GM12878 (cell line): ENCODE measurements around the gene DVL2. TPM values are rescaled to one million over a fixed set of nuclear protein-coding genes. Genes with fewer than 3 reads are reported as not detected.

Source experiments
- ASH2L ChIP-seq: fragments of 300-600, 200-600 bp; sonication (generic); IDR thresholded peaks from 2 replicates; pipeline ENCODE4 v1.6.1; 2017; ENCODE audit warnings: low read depth, mild to moderate bottlenecking, borderline replicate concordance
- CREB1 ChIP-seq: IDR thresholded peaks from 2 replicates; pipeline ENCODE4 v1.6.1; 2012; ENCODE audit warnings: low read depth, mild to moderate bottlenecking, inconsistent platforms
- CREM ChIP-seq: IDR thresholded peaks from 2 replicates; pipeline ENCODE4 v1.6.1; 2014; ENCODE audit warnings: antibody characterized with exemption, low read depth
- DPF2 ChIP-seq: fragments of 450-650 bp; IDR thresholded peaks from 2 replicates; pipeline ENCODE4 v1.6.1; 2017; ENCODE audit warnings: mild to moderate bottlenecking
- ETV6 ChIP-seq, 2 experiments: fragments of 450-650 bp in 1 of 2; IDR thresholded peaks in 1 of 2; conservative IDR thresholded peaks in 1 of 2; 2 replicates each; pipeline ENCODE4 v1.6.1; 2014; ENCODE audit warnings: antibody characterized with exemption in 1 of 2, borderline replicate concordance in 1 of 2, low read depth in 1 of 2, mild to moderate bottlenecking in 1 of 2, moderate library complexity in 1 of 2
- GABPA ChIP-seq: IDR thresholded peaks from 2 replicates; pipeline ENCODE4 v1.6.1; 2014; ENCODE audit warnings: antibody characterized with exemption, low read depth, mild to moderate bottlenecking, inconsistent platforms
- IRF4 ChIP-seq: IDR thresholded peaks from 2 replicates; pipeline ENCODE4 v1.6.1; 2011; ENCODE audit warnings: low read depth, low read length
- MEF2B ChIP-seq: fragments of 450-650 bp; IDR thresholded peaks from 2 replicates; pipeline ENCODE4 v1.6.1; 2018; ENCODE audit warnings: mild to moderate bottlenecking, moderate library complexity; ENCODE audit not compliant: partially characterized antibody, poor library complexity, severe bottlenecking
- MTA2 ChIP-seq: fragments of 450-650 bp; IDR thresholded peaks from 2 replicates; pipeline ENCODE4 v1.6.1; 2016; ENCODE audit warnings: low read depth, mild to moderate bottlenecking, moderate library complexity
- MYC ChIP-seq: IDR thresholded peaks from 2 replicates; pipeline ENCODE4 v1.6.1; 2011; ENCODE audit warnings: mild to moderate bottlenecking, low read length, moderate library complexity, inconsistent platforms; ENCODE audit not compliant: insufficient read depth, insufficient replicate concordance, insufficient read length, severe bottlenecking
- NFIC ChIP-seq: IDR thresholded peaks from 2 replicates; pipeline ENCODE4 v1.6.1; 2012; ENCODE audit warnings: low read depth, mild to moderate bottlenecking, inconsistent platforms, low read length, moderate library complexity
- PAX5 ChIP-seq: IDR thresholded peaks from 2 replicates; pipeline ENCODE4 v1.6.1; 2011; ENCODE audit warnings: low read depth, low read length, borderline replicate concordance
- PML ChIP-seq: IDR thresholded peaks from 2 replicates; pipeline ENCODE4 v1.6.1; 2012; ENCODE audit warnings: low read length, inconsistent platforms
- RUNX3 ChIP-seq: IDR thresholded peaks from 2 replicates; pipeline ENCODE4 v1.6.1; 2012; ENCODE audit warnings: low read length, inconsistent platforms
- SMC3 ChIP-seq: IDR thresholded peaks from 2 replicates; pipeline ENCODE4 v1.6.1; 2011; ENCODE audit warnings: low read length, improper control_type of control experiment, borderline replicate concordance
- SUZ12 ChIP-seq: fragments of 200-600 bp; sonication (generic); IDR thresholded peaks from one replicate; pipeline ENCODE4 v1.6.1; 2018; ENCODE audit warnings: antibody characterized with exemption, mild to moderate bottlenecking; ENCODE audit not compliant: unreplicated experiment
- TCF12 ChIP-seq: IDR thresholded peaks from 2 replicates; pipeline ENCODE4 v1.6.1; 2011; ENCODE audit warnings: low read depth, mild to moderate bottlenecking, low read length
- YBX1 ChIP-seq: fragments of 450-650 bp; IDR thresholded peaks from 2 replicates; pipeline ENCODE4 v1.6.1; 2016; ENCODE audit warnings: antibody characterized with exemption
- YY1 ChIP-seq: IDR thresholded peaks from 2 replicates; pipeline ENCODE4 v1.6.1; 2011; ENCODE audit warnings: low read depth, mild to moderate bottlenecking, low read length
- ZBED1 ChIP-seq: IDR thresholded peaks from 2 replicates; pipeline ENCODE4 v1.6.1; 2016; ENCODE audit warnings: borderline replicate concordance
- ZNF274 ChIP-seq: IDR thresholded peaks from one replicate; pipeline ENCODE4 v1.8.0; 2011; ENCODE audit not compliant: insufficient read length, insufficient read depth
- ZSCAN29 ChIP-seq: fragments of 450-650 bp; IDR thresholded peaks from 2 replicates; pipeline ENCODE4 v1.6.1; 2017; ENCODE audit warnings: mild to moderate bottlenecking, moderate library complexity
- polyA plus RNA-seq, 11 experiments: library from polyadenylated mRNA; depleted of rRNA in 4 of 11; unstranded in 6 of 11; stranded (reverse) in 5 of 11; fragments of >200 nt; fragmentation: Nextera tagmentation in 4 of 11; fragmentation: Illumina TruSeq in 1 of 11; extraction: Ambion mirVana in 4 of 11; extraction: Trizol in 1 of 11; gene quantifications; 1 replicate in 1 of 11; 2 replicates in 10 of 11; pipeline versions ENCODE4 v1.2.1 to v1.2.3, GENCODE V29; 2011 to 2016; ENCODE audit warnings: inconsistent platforms in 2 of 11, missing spikeins in 2 of 11, low read depth in 1 of 11
- total RNA-seq, 4 experiments: library from RNA; depleted of rRNA in 3 of 4; stranded (reverse); fragments of >200 nt in 3 of 4; fragmentation: Illumina TruSeq in 1 of 4; extraction: Trizol in 1 of 4; gene quantifications; 2 replicates each; pipeline versions ENCODE4 v1.2.1 to v1.2.3, GENCODE V29; 2013 to 2021
- TF ChIP-seq, protein P1 (sequence below): fragments of 450-650 bp; IDR thresholded peaks from 2 replicates; pipeline ENCODE4 v1.6.1; 2016; ENCODE audit warnings: mild to moderate bottlenecking, moderate library complexity, borderline replicate concordance
- TF ChIP-seq, protein P2 (sequence below): fragments of 450-650 bp; IDR thresholded peaks from 2 replicates; pipeline ENCODE4 v1.6.1; 2016; ENCODE audit warnings: mild to moderate bottlenecking
- TF ChIP-seq, protein P3 (sequence below): IDR thresholded peaks from 2 replicates; pipeline ENCODE4 v1.6.1; 2011; ENCODE audit warnings: borderline replicate concordance, low read depth, mild to moderate bottlenecking, moderate library complexity, mixed read lengths, low read length; ENCODE audit not compliant: insufficient read depth; ENCODE audit errors: extremely low read length

Gene DVL2
- total and polyA plus RNA-seq, 10 of the 15 experiments (the other 5 are each of a cell fraction or from before 2014, with no cell fraction given), result 0.97 to 44.8 (median 23.2) TPM

DNA sequence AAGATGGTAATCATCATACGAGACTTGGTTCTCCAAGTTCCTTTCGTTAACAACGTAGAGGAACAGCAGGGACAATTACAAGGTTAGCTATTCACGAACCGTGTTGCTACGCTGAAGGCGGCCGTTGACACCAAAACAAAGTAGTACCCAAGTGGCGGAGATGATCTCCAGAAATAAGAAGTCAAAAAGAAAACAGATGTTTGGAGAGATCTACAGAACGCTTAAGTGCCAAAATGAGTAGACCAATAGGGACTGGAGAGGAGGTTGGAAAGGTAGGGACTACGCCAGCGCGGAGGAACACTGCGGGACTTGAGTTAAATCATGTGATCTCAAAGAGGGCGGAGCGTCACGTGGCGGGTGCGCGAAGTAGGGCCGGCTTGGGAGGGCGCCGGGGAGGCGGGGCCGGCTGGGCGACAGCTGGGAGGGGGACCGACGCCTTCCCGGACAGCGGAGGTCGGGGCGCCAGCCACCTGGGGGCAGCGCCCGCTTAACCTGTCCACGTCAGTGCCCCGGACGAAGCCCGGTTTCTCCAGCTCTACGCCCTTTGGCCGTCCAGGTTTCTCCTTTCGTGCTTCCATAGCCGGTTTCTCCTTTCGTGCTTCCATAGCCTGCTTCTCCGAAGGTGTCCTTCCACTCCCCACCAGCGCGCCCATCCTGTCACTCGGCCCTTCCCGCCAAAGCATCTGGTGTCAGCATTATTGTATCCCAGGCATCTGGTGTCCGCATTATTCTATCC, 8.6 kb upstream of the DVL2 start (continued):
- TF ChIP-seq MTA2 (peak; percentile 56; the same call in 1 of the 2 replicates), NFIC (peak; percentile 80; the same call in 1 of the 2 replicates), SMC3 (no peak), MEF2B (peak; percentile 64), GABPA (peak; percentile 32; the same call in 1 of the 2 replicates), RUNX3 (peak; percentile 90), IRF4 (peak; percentile 61; the same call in 1 of the 2 replicates), ZBED1 (peak; percentile 73; the same call in 1 of the 2 replicates), ZSCAN29 (no peak), TCF12 (peak; percentile 57; the same call in 1 of the 2 replicates), ASH2L (peak; percentile 85; the same call in 1 of the 2 replicates), ZNF274 (no peak), YBX1 (no peak), PML (peak; percentile 93), DPF2 (peak; percentile 55; the same call in 1 of the 2 replicates), CREB1 (peak; percentile 86), YY1 (peak; percentile 89), ETV6 (conservative IDR thresholded peaks at IDR 0.05 in 1 of 2, IDR thresholded peaks at IDR 0.05 in 1 of 2; ENCODE audit: borderline replicate concordance in 1 of 2, low read depth in 1 of 2) (0 out of 4 replicates have a peak, but pooled peaks of 1 of the 2 experiments have one; percentile 20), SUZ12 (no peak), PAX5 (peak; percentile 55; the same call in 1 of the 2 replicates), CREM (peak; percentile 92), MYC (peak; percentile 65)
- TF ChIP-seq, protein P1, sequence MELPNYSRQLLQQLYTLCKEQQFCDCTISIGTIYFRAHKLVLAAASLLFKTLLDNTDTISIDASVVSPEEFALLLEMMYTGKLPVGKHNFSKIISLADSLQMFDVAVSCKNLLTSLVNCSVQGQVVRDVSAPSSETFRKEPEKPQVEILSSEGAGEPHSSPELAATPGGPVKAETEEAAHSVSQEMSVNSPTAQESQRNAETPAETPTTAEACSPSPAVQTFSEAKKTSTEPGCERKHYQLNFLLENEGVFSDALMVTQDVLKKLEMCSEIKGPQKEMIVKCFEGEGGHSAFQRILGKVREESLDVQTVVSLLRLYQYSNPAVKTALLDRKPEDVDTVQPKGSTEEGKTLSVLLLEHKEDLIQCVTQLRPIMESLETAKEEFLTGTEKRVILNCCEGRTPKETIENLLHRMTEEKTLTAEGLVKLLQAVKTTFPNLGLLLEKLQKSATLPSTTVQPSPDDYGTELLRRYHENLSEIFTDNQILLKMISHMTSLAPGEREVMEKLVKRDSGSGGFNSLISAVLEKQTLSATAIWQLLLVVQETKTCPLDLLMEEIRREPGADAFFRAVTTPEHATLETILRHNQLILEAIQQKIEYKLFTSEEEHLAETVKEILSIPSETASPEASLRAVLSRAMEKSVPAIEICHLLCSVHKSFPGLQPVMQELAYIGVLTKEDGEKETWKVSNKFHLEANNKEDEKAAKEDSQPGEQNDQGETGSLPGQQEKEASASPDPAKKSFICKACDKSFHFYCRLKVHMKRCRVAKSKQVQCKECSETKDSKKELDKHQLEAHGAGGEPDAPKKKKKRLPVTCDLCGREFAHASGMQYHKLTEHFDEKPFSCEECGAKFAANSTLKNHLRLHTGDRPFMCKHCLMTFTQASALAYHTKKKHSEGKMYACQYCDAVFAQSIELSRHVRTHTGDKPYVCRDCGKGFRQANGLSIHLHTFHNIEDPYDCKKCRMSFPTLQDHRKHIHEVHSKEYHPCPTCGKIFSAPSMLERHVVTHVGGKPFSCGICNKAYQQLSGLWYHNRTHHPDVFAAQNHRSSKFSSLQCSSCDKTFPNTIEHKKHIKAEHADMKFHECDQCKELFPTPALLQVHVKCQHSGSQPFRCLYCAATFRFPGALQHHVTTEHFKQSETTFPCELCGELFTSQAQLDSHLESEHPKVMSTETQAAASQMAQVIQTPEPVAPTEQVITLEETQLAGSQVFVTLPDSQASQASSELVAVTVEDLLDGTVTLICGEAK, result peak; percentile 71
- TF ChIP-seq, protein P2, sequence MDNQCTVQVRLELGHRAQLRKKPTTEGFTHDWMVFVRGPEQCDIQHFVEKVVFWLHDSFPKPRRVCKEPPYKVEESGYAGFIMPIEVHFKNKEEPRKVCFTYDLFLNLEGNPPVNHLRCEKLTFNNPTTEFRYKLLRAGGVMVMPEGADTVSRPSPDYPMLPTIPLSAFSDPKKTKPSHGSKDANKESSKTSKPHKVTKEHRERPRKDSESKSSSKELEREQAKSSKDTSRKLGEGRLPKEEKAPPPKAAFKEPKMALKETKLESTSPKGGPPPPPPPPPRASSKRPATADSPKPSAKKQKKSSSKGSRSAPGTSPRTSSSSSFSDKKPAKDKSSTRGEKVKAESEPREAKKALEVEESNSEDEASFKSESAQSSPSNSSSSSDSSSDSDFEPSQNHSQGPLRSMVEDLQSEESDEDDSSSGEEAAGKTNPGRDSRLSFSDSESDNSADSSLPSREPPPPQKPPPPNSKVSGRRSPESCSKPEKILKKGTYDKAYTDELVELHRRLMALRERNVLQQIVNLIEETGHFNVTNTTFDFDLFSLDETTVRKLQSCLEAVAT, result peak; percentile 91
- TF ChIP-seq, protein P3, sequence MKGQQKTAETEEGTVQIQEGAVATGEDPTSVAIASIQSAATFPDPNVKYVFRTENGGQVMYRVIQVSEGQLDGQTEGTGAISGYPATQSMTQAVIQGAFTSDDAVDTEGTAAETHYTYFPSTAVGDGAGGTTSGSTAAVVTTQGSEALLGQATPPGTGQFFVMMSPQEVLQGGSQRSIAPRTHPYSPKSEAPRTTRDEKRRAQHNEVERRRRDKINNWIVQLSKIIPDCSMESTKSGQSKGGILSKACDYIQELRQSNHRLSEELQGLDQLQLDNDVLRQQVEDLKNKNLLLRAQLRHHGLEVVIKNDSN, result peak; percentile 98
